ENCODE results near the gene TXNL4A.
A peak's percentile ranks its signal among the peaks of the same experiment; 100 is the strongest.

The TXNL4A gene

GRCh38 chr18:79936641-79937040 is 51.7 kb downstream of the TXNL4A start:
- DNase-seq (ENCODE audit: low read depth) = no peak
- no peak overlapping the region for H3K4me3 ChIP-seq (ENCODE audit: low read depth, low read length)
- TF ChIP-seq MYC (IDR thresholded peaks at IDR 0.05; ENCODE audit: low read depth, low read length) (no peak), POLR2A (IDR thresholded peaks at IDR 0.05; ENCODE audit: extremely low read depth, insufficient read length) (no peak), CTCF (IDR thresholded peaks at IDR 0.05; ENCODE audit: low read depth, low read length) (no peak)
- TF ChIP-seq, protein P1, sequence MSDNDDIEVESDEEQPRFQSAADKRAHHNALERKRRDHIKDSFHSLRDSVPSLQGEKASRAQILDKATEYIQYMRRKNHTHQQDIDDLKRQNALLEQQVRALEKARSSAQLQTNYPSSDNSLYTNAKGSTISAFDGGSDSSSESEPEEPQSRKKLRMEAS (IDR thresholded peaks at IDR 0.05; ENCODE audit: low read depth, low read length) = no peak

DNA sequence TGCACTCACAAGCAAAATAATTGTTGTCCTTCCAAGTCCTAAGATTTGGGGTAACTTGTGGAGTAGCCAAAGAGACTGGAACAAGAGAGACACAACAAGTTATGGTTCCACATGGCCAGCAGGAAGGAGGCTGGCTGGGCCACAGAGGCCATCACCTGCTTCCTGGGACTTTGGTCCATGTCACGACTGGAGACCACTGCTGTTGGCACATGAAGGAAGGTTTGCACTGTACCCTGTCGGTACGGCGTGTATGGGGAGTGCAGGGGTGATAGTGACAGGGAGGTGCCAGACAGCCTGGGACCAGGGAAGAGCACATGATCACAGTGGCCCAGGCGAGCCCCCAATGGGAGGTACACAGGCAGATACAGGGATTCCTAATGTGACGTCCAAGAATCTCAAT is 52.4 kb downstream of the TXNL4A start:
- TF ChIP-seq MYC (IDR thresholded peaks at IDR 0.05; ENCODE audit: low read depth, low read length) (no peak), POLR2A (IDR thresholded peaks at IDR 0.05; ENCODE audit: extremely low read depth, insufficient read length) (no peak), CTCF (IDR thresholded peaks at IDR 0.05; ENCODE audit: low read depth, low read length) (no peak)
- TF ChIP-seq, protein P1 (IDR thresholded peaks at IDR 0.05; ENCODE audit: low read depth, low read length) = no peak
- no peak for DNase-seq (ENCODE audit: low read depth)
- H3K4me3 ChIP-seq (ENCODE audit: low read depth, low read length) = no peak overlapping the region

GRCh38 chr18:79935499-79935898 is 52.9 kb downstream of the TXNL4A start:
- TF ChIP-seq, protein P1 (IDR thresholded peaks at IDR 0.05; ENCODE audit: low read depth, low read length) = no peak
- TF ChIP-seq POLR2A (IDR thresholded peaks at IDR 0.05; ENCODE audit: extremely low read depth, insufficient read length) (no peak), MYC (IDR thresholded peaks at IDR 0.05; ENCODE audit: low read depth, low read length) (no peak), CTCF (IDR thresholded peaks at IDR 0.05; ENCODE audit: low read depth, low read length) (no peak)
- no peak for DNase-seq (ENCODE audit: low read depth)
- H3K4me3 ChIP-seq (ENCODE audit: low read depth, low read length) = no peak overlapping the region

- no peak for DNase-seq (ENCODE audit: low read depth)
- TF ChIP-seq CTCF (IDR thresholded peaks at IDR 0.05; ENCODE audit: low read depth, low read length) (no peak), POLR2A (IDR thresholded peaks at IDR 0.05; ENCODE audit: extremely low read depth, insufficient read length) (no peak), MYC (IDR thresholded peaks at IDR 0.05; ENCODE audit: low read depth, low read length) (no peak)
- TF ChIP-seq, protein P1 (IDR thresholded peaks at IDR 0.05; ENCODE audit: low read depth, low read length) = no peak
- no peak overlapping the region for H3K4me3 ChIP-seq (ENCODE audit: low read depth, low read length)
Observed at GRCh38 chr18:79935098-79935480, 53.3 kb downstream of the TXNL4A start.

GRCh38 chr18:79934311-79935097 is 53.9 kb downstream of the TXNL4A start:
- peak; percentile 39 for DNase-seq (ENCODE audit: low read depth)
- no peak overlapping the region for H3K4me3 ChIP-seq (ENCODE audit: low read depth, low read length)
- TF ChIP-seq CTCF (IDR thresholded peaks at IDR 0.05; ENCODE audit: low read depth, low read length) = no peak
- TF ChIP-seq, protein P1 (IDR thresholded peaks at IDR 0.05; ENCODE audit: low read depth, low read length) = no peak
- TF ChIP-seq MYC (IDR thresholded peaks at IDR 0.05; ENCODE audit: low read depth, low read length) = no peak
- TF ChIP-seq POLR2A (IDR thresholded peaks at IDR 0.05; ENCODE audit: extremely low read depth, insufficient read length) = no peak

Measured in NB4 (cell line).